ENCODE measurements around the gene MOB3B.

Gene MOB3B

GRCh38 chr9:27402626-27403025 is 127.0 kb downstream of the MOB3B start:
- Histone ChIP-seq H3K4me1 (ENCODE audit: control insufficient read depth, insufficient read depth, low read length) (peaks cover 17% of the 10 kb centered on the region), H3K27me3 (ENCODE audit: control insufficient read depth, insufficient read depth, low read length) (no peaks in the 10 kb centered on the region), H3K9me3 (ENCODE audit: control insufficient read depth, insufficient read depth, low read depth, low read length) (no peaks in the 10 kb centered on the region), H3K36me3 (ENCODE audit: control insufficient read depth, insufficient read depth, low read length) (no peaks in the 10 kb centered on the region), H3K27ac (ENCODE audit: low read depth, low read length) (no peak overlapping the region), H3K9ac (ENCODE audit: low read length) (no peak overlapping the region), H3K4me3 (ENCODE audit: low read depth, low read length) (no peak overlapping the region)

- Histone ChIP-seq H3K36me3 (ENCODE audit: control insufficient read depth, insufficient read depth, low read length) (no peaks in the 10 kb centered on the region), H3K27me3 (ENCODE audit: control insufficient read depth, insufficient read depth, low read length) (no peaks in the 10 kb centered on the region), H3K4me1 (ENCODE audit: control insufficient read depth, insufficient read depth, low read length) (peaks cover 23% of the 10 kb centered on the region), H3K9ac (ENCODE audit: low read length) (no peak overlapping the region), H3K4me3 (ENCODE audit: low read depth, low read length) (no peak overlapping the region), H3K27ac (ENCODE audit: low read depth, low read length) (no peak overlapping the region), H3K9me3 (ENCODE audit: control insufficient read depth, insufficient read depth, low read depth, low read length) (no peaks in the 10 kb centered on the region)
Observed at GRCh38 chr9:27400334-27400880, 129.2 kb downstream of the MOB3B start.

- Histone ChIP-seq H3K4me1 (ENCODE audit: control insufficient read depth, insufficient read depth, low read length) (peaks cover 33% of the 10 kb centered on the region), H3K27me3 (ENCODE audit: control insufficient read depth, insufficient read depth, low read length) (no peaks in the 10 kb centered on the region), H3K4me3 (ENCODE audit: low read depth, low read length) (no peak overlapping the region), H3K27ac (ENCODE audit: low read depth, low read length) (no peak overlapping the region), H3K9ac (ENCODE audit: low read length) (no peak overlapping the region), H3K9me3 (ENCODE audit: control insufficient read depth, insufficient read depth, low read depth, low read length) (no peaks in the 10 kb centered on the region), H3K36me3 (ENCODE audit: control insufficient read depth, insufficient read depth, low read length) (no peaks in the 10 kb centered on the region)
Observed at GRCh38 chr9:27398982-27399653, 130.5 kb downstream of the MOB3B start.

- Histone ChIP-seq H3K27me3 (ENCODE audit: control insufficient read depth, insufficient read depth, low read length) (no peaks in the 10 kb centered on the region), H3K4me3 (ENCODE audit: low read depth, low read length) (no peak overlapping the region), H3K36me3 (ENCODE audit: control insufficient read depth, insufficient read depth, low read length) (no peaks in the 10 kb centered on the region), H3K9me3 (ENCODE audit: control insufficient read depth, insufficient read depth, low read depth, low read length) (no peaks in the 10 kb centered on the region), H3K9ac (ENCODE audit: low read length) (no peak overlapping the region), H3K4me1 (ENCODE audit: control insufficient read depth, insufficient read depth, low read length) (peaks cover 37% of the 10 kb centered on the region), H3K27ac (ENCODE audit: low read depth, low read length) (no peak overlapping the region)
Observed at GRCh38 chr9:27396495-27396894, 133.1 kb downstream of the MOB3B start.

- Histone ChIP-seq H3K27me3 (ENCODE audit: control insufficient read depth, insufficient read depth, low read length) (no peaks in the 10 kb centered on the region), H3K27ac (ENCODE audit: low read depth, low read length) (no peak overlapping the region), H3K36me3 (ENCODE audit: control insufficient read depth, insufficient read depth, low read length) (no peaks in the 10 kb centered on the region), H3K4me1 (ENCODE audit: control insufficient read depth, insufficient read depth, low read length) (peaks cover 37% of the 10 kb centered on the region), H3K9ac (ENCODE audit: low read length) (no peak overlapping the region), H3K4me3 (ENCODE audit: low read depth, low read length) (no peak overlapping the region), H3K9me3 (ENCODE audit: control insufficient read depth, insufficient read depth, low read depth, low read length) (no peaks in the 10 kb centered on the region)
Observed at GRCh38 chr9:27395484-27395921, 134.1 kb downstream of the MOB3B start.

- H3K27ac ChIP-seq (ENCODE audit: low read depth, low read length): no peak overlapping the region
- no peaks in the 10 kb centered on the region for H3K9me3 ChIP-seq (ENCODE audit: control insufficient read depth, insufficient read depth, low read depth, low read length)
- H3K4me3 ChIP-seq (ENCODE audit: low read depth, low read length): no peak overlapping the region
- peaks cover 35% of the 10 kb centered on the region for H3K4me1 ChIP-seq (ENCODE audit: control insufficient read depth, insufficient read depth, low read length)
- H3K9ac ChIP-seq (ENCODE audit: low read length): no peak overlapping the region
- no peaks in the 10 kb centered on the region for H3K36me3 ChIP-seq (ENCODE audit: control insufficient read depth, insufficient read depth, low read length)
- H3K27me3 ChIP-seq (ENCODE audit: control insufficient read depth, insufficient read depth, low read length): no peaks in the 10 kb centered on the region
Observed at GRCh38 chr9:27394826-27395201, 134.8 kb downstream of the MOB3B start.

- no peaks in the 10 kb centered on the region for H3K9me3 ChIP-seq (ENCODE audit: control insufficient read depth, insufficient read depth, low read depth, low read length)
- H3K36me3 ChIP-seq (ENCODE audit: control insufficient read depth, insufficient read depth, low read length): no peaks in the 10 kb centered on the region
- no peak overlapping the region for H3K27ac ChIP-seq (ENCODE audit: low read depth, low read length)
- H3K27me3 ChIP-seq (ENCODE audit: control insufficient read depth, insufficient read depth, low read length): no peaks in the 10 kb centered on the region
- H3K9ac ChIP-seq (ENCODE audit: low read length): no peak overlapping the region
- no peak overlapping the region for H3K4me3 ChIP-seq (ENCODE audit: low read depth, low read length)
- peaks cover 30% of the 10 kb centered on the region for H3K4me1 ChIP-seq (ENCODE audit: control insufficient read depth, insufficient read depth, low read length)
Observed at GRCh38 chr9:27394154-27394825, 135.3 kb downstream of the MOB3B start.

- Histone ChIP-seq H3K9ac (ENCODE audit: low read length) (no peak overlapping the region), H3K4me3 (ENCODE audit: low read depth, low read length) (no peak overlapping the region), H3K36me3 (ENCODE audit: control insufficient read depth, insufficient read depth, low read length) (no peaks in the 10 kb centered on the region), H3K27ac (ENCODE audit: low read depth, low read length) (no peak overlapping the region), H3K4me1 (ENCODE audit: control insufficient read depth, insufficient read depth, low read length) (peaks cover 20% of the 10 kb centered on the region), H3K9me3 (ENCODE audit: control insufficient read depth, insufficient read depth, low read depth, low read length) (no peaks in the 10 kb centered on the region), H3K27me3 (ENCODE audit: control insufficient read depth, insufficient read depth, low read length) (no peaks in the 10 kb centered on the region)
Observed at GRCh38 chr9:27393054-27393846, 136.4 kb downstream of the MOB3B start.

- H3K4me3 ChIP-seq (ENCODE audit: low read depth, low read length): no peak overlapping the region
- no peaks in the 10 kb centered on the region for H3K36me3 ChIP-seq (ENCODE audit: control insufficient read depth, insufficient read depth, low read length)
- no peaks in the 10 kb centered on the region for H3K9me3 ChIP-seq (ENCODE audit: control insufficient read depth, insufficient read depth, low read depth, low read length)
- H3K4me1 ChIP-seq (ENCODE audit: control insufficient read depth, insufficient read depth, low read length): peaks cover 20% of the 10 kb centered on the region
- H3K9ac ChIP-seq (ENCODE audit: low read length): no peak overlapping the region
- H3K27ac ChIP-seq (ENCODE audit: low read depth, low read length): no peak overlapping the region
- no peaks in the 10 kb centered on the region for H3K27me3 ChIP-seq (ENCODE audit: control insufficient read depth, insufficient read depth, low read length)
Observed at GRCh38 chr9:27392451-27392850, 137.2 kb downstream of the MOB3B start.

- H3K27me3 ChIP-seq (ENCODE audit: control insufficient read depth, insufficient read depth, low read length): no peaks in the 10 kb centered on the region
- H3K9me3 ChIP-seq (ENCODE audit: control insufficient read depth, insufficient read depth, low read depth, low read length): no peaks in the 10 kb centered on the region
- H3K9ac ChIP-seq (ENCODE audit: low read length): no peak overlapping the region
- peaks cover 25% of the 10 kb centered on the region for H3K4me1 ChIP-seq (ENCODE audit: control insufficient read depth, insufficient read depth, low read length)
- H3K4me3 ChIP-seq (ENCODE audit: low read depth, low read length): no peak overlapping the region
- no peaks in the 10 kb centered on the region for H3K36me3 ChIP-seq (ENCODE audit: control insufficient read depth, insufficient read depth, low read length)
- H3K27ac ChIP-seq (ENCODE audit: low read depth, low read length): no peak overlapping the region
Observed at GRCh38 chr9:27391040-27391895, 138.3 kb downstream of the MOB3B start.

Measured in HUES6 (cell line).